Upper lobe of left lung (tissue), 6 donors: ENCODE results near the gene TNPO1. TPM values are rescaled to one million over a fixed set of nuclear protein-coding genes. Genes with fewer than 3 reads are reported as not detected.

ENCODE experiments used
- ATAC-seq, 2 donors: fragments of 200-7000 bp; cut with Tn5 transposase; one replicate each; pipeline ENCODE4 v1.9.1; 2022; ENCODE audit warnings: mild to moderate bottlenecking in 2 of 2, moderate library complexity in 2 of 2; ENCODE audit not compliant: low FRiP score in 2 of 2
- DNase-seq, 2 donors: peaks; one replicate each; pipeline ENCODE4 v3.0.0-alpha.2; 2019 to 2020
- H3K27ac ChIP-seq, 4 donors: fragments of 200-600 bp; sonication (generic); one replicate each; pipeline ENCODE4 v1.5.1; 2016 to 2019
- H3K27me3 ChIP-seq, 4 donors: fragments of 200-600 bp; sonication (generic); one replicate each; pipeline ENCODE4 v1.5.1; 2017 to 2019
- H3K36me3 ChIP-seq, 4 donors: fragments of 200-600 bp; sonication (generic); one replicate each; pipeline ENCODE4 v1.5.1; 2016 to 2019
- H3K4me1 ChIP-seq, 4 donors: fragments of 200-600 bp; sonication (generic); one replicate each; pipeline ENCODE4 v1.5.1; 2018 to 2019
- H3K4me3 ChIP-seq, 4 donors: fragments of 200-600 bp; sonication (generic); one replicate each; pipeline ENCODE4 v1.5.1; 2017 to 2019; ENCODE audit warnings: mild to moderate bottlenecking in 2 of 4, moderate library complexity in 1 of 4
- H3K9me3 ChIP-seq, 4 donors: fragments of 200-600 bp; sonication (generic); one replicate each; pipeline ENCODE4 v1.5.1; 2018 to 2019
- CTCF ChIP-seq, 6 experiments: fragments of 450-650 bp in 4 of 6; fragments of 200-600 bp in 2 of 6; sonication (generic) in 2 of 6; IDR thresholded peaks; one replicate each; pipeline ENCODE4 v1.5.1; 2016 to 2019; ENCODE audit warnings: antibody characterized with exemption in 6 of 6
- EP300 ChIP-seq, 4 donors: sonication (generic); formaldehyde crosslinking; IDR thresholded peaks; one replicate each; pipeline ENCODE4 v1.5.1; 2017; ENCODE audit warnings: antibody characterized with exemption in 4 of 4, control low read depth in 2 of 4
- POLR2A ChIP-seq, 4 donors: fragments of 450-650 bp; IDR thresholded peaks; one replicate each; pipeline ENCODE4 v1.5.1; 2016 to 2017; ENCODE audit warnings: antibody characterized with exemption in 4 of 4, mild to moderate bottlenecking in 2 of 4
- POLR2AphosphoS5 ChIP-seq, 2 donors: sonication (generic); formaldehyde crosslinking; IDR thresholded peaks; one replicate each; pipeline ENCODE4 v1.5.1; 2017; ENCODE audit warnings: antibody characterized with exemption in 2 of 2
- WGBS, 2 donors: methylation state at CpG; one replicate each; pipeline ENCODE4 v1.1.5; 2017 to 2018; 5-methylcytosine and 5-hydroxymethylcytosine counted together
- total RNA-seq, 6 donors: library from RNA; depleted of rRNA in 4 of 6; stranded (reverse); fragments of >200 nt in 4 of 6; gene quantifications; one replicate each; pipeline versions ENCODE4 v1.1.0 to v1.2.1, GENCODE V29; 2016 to 2021
- donor health status: DM: no; HTN: no; CAD: no; lungs with moderate emphysema.
- donor health status: DM: no; HTN: yes; CAD: no; lungs with severe emphysema.

Gene TNPO1
- total RNA-seq, 6 donors from 2014 or later = 39.5 to 150 (median 70.9) TPM

GRCh38 chr5:72842816-72843215, 26.4 kb downstream of the TNPO1 start:
- Histone ChIP-seq H3K4me1 (peaks cover 20 to 49% (median 34%) of the 10 kb centered on the region in 4 donors), H3K27me3 (no peaks in the 10 kb centered on the region), H3K9me3 (no peaks in the 10 kb centered on the region), H3K36me3 (no peaks in the 10 kb centered on the region), H3K4me3 (no peak overlapping the region), H3K27ac (peak overlapping the region in 1 of 4 donors; percentile 16)
- ATAC-seq (no peak), DNase-seq (peak in 1 of 2 donors; percentile 35)
- TF ChIP-seq POLR2AphosphoS5 (IDR thresholded peaks at IDR 0.05) (no peak), CTCF (IDR thresholded peaks at IDR 0.05) (no peak), EP300 (IDR thresholded peaks at IDR 0.05) (no peak), POLR2A (IDR thresholded peaks at IDR 0.05) (no peak)

GRCh38 chr5:72844218-72844603, 27.8 kb downstream of the TNPO1 start:
- H3K4me1 ChIP-seq = peaks cover 15 to 39% (median 29%) of the 10 kb centered on the region in 4 donors

GRCh38 chr5:72845889-72846288, 29.4 kb downstream of the TNPO1 start:
- DNase-seq (no peak), ATAC-seq (no peak)
- no peak overlapping the region for H3K27ac ChIP-seq
- 63 to 71% methylated on average over 2 of the region's 2 CpGs for WGBS, 2 donors
- H3K27me3 ChIP-seq = no peaks in the 10 kb centered on the region
- no peaks in the 10 kb centered on the region for H3K9me3 ChIP-seq
- peaks cover 27 to 43% (median 41%) of the 10 kb centered on the region in 4 donors for H3K4me1 ChIP-seq
- no peaks in the 10 kb centered on the region for H3K36me3 ChIP-seq
- no peak for TF ChIP-seq POLR2A (IDR thresholded peaks at IDR 0.05)
- no peak for TF ChIP-seq EP300 (IDR thresholded peaks at IDR 0.05)
- TF ChIP-seq CTCF (IDR thresholded peaks at IDR 0.05) = no peak
- no peak overlapping the region for H3K4me3 ChIP-seq

More at GRCh38 chr5:72844218-72844603, 27.8 kb downstream of the TNPO1 start:
- Histone ChIP-seq H3K36me3 (no peaks in the 10 kb centered on the region), H3K9me3 (no peaks in the 10 kb centered on the region), H3K27me3 (no peaks in the 10 kb centered on the region), H3K27ac (no peak overlapping the region), H3K4me3 (no peak overlapping the region)
- DNase-seq (no peak), ATAC-seq (no peak)
- TF ChIP-seq POLR2AphosphoS5 (IDR thresholded peaks at IDR 0.05) = no peak
- TF ChIP-seq CTCF (IDR thresholded peaks at IDR 0.05) = no peak
- TF ChIP-seq EP300 (IDR thresholded peaks at IDR 0.05) = no peak
- TF ChIP-seq POLR2A (IDR thresholded peaks at IDR 0.05) = no peak

- ATAC-seq = no peak
- no peaks in the 10 kb centered on the region for H3K9me3 ChIP-seq
- no peak for TF ChIP-seq POLR2A (IDR thresholded peaks at IDR 0.05)
- TF ChIP-seq CTCF (IDR thresholded peaks at IDR 0.05) = no peak
- TF ChIP-seq POLR2AphosphoS5 (IDR thresholded peaks at IDR 0.05) = no peak
- no peak for TF ChIP-seq EP300 (IDR thresholded peaks at IDR 0.05)
- no peak for DNase-seq
- no peak overlapping the region for H3K4me3 ChIP-seq
- H3K36me3 ChIP-seq = no peaks in the 10 kb centered on the region
- H3K27ac ChIP-seq = no peak overlapping the region
- H3K4me1 ChIP-seq = peaks cover 33 to 49% (median 46%) of the 10 kb centered on the region in 4 donors
- WGBS, 2 donors = 95 to 97% methylated on average over 2 of the region's 2 CpGs
- no peaks in the 10 kb centered on the region for H3K27me3 ChIP-seq
Measured at GRCh38 chr5:72846483-72846882, 30.0 kb downstream of the TNPO1 start.

GRCh38 chr5:72847439-72847838, 31.0 kb downstream of the TNPO1 start:
- WGBS, 2 donors = 9 to 10% methylated on average over 3 of the region's 3 CpGs
- Histone ChIP-seq H3K4me1 (peaks cover 39 to 56% (median 48%) of the 10 kb centered on the region in 4 donors), H3K4me3 (peak overlapping the region in 3 of 4 donors; percentile 85 to 90 (median 87)), H3K27ac (peak overlapping the region in 1 of 4 donors; percentile 86), H3K36me3 (no peaks in the 10 kb centered on the region), H3K9me3 (no peaks in the 10 kb centered on the region), H3K27me3 (no peaks in the 10 kb centered on the region)
- ATAC-seq (no peak), DNase-seq (no peak)
- TF ChIP-seq CTCF (IDR thresholded peaks at IDR 0.05) = no peak
